Stimulated activated CD4-positive, alpha-beta T cell treated with anti-CD3 and anti-CD28 coated beads, TNF-alpha, amount 100 ng/mL, for 48 hours (primary cell): Measurements from ENCODE around the gene SLF2.

ENCODE experiments used
- DNase-seq, 3 donors: peaks; one replicate each; pipeline ENCODE4 v3.0.0-alpha.2; 2020; ENCODE audit warnings: low read depth in 3 of 3

The SLF2 gene

GRCh38 chr10:100912605-100913469 is at the start of gene SLF2:
Gene SLF2, plus strand, starts transcription at chr10:100912963. Its CDS starts 148 bp downstream, at chr10:100913111.
- DNase-seq: peak; percentile 86 to 93 (median 90)

- DNase-seq: no peak
Observed at GRCh38 chr10:100863433-100863832, 49.3 kb upstream of the SLF2 start.

- no peak for DNase-seq
Observed at GRCh38 chr10:100864036-100864885, 48.5 kb upstream of the SLF2 start.

GRCh38 chr10:100864978-100865377 is 47.8 kb upstream of the SLF2 start:
- DNase-seq: no peak

- DNase-seq: no peak
Observed at GRCh38 chr10:100866010-100866409, 46.8 kb upstream of the SLF2 start.

GRCh38 chr10:100866575-100867098 is 46.1 kb upstream of the SLF2 start:
- no peak for DNase-seq

- no peak for DNase-seq
Observed at GRCh38 chr10:100867261-100867963, 45.4 kb upstream of the SLF2 start.

GRCh38 chr10:100868382-100868781 is 44.4 kb upstream of the SLF2 start:
- no peak for DNase-seq

GRCh38 chr10:100869399-100869798 is 43.4 kb upstream of the SLF2 start:
- no peak for DNase-seq

- DNase-seq: peak; percentile 43 to 76 (median 56)
Observed at GRCh38 chr10:100872034-100872791, 40.5 kb upstream of the SLF2 start.

GRCh38 chr10:100873146-100873826 is 39.5 kb upstream of the SLF2 start:
- DNase-seq: no peak

GRCh38 chr10:100873827-100874326 is 38.9 kb upstream of the SLF2 start:
- no peak for DNase-seq

GRCh38 chr10:100874702-100875483 is 37.9 kb upstream of the SLF2 start:
- no peak for DNase-seq

GRCh38 chr10:100875484-100876166 is 37.1 kb upstream of the SLF2 start:
- DNase-seq: no peak

- DNase-seq: no peak
Observed at GRCh38 chr10:100876585-100877460, 35.9 kb upstream of the SLF2 start.

GRCh38 chr10:100877461-100877850 is 35.3 kb upstream of the SLF2 start:
- DNase-seq: no peak

- DNase-seq: peak in 2 of 3 donors; percentile 5 to 8
Observed at GRCh38 chr10:100878291-100878910, 34.4 kb upstream of the SLF2 start.
